Skeletal muscle tissue (tissue), 4 donors: ENCODE results near the gene CARD11. TPM values are rescaled to one million over a fixed set of nuclear protein-coding genes. Genes with fewer than 3 reads are reported as not detected.

Experiments
- H3K27ac ChIP-seq: one replicate; pipeline ENCODE4 v1.7.0; 2013; ENCODE audit warnings: mild to moderate bottlenecking, low read depth, low read length, inconsistent platforms
- H3K27me3 ChIP-seq, 3 donors: one replicate each; pipeline ENCODE4 v1.7.0; 2013; ENCODE audit warnings: low read length in 3 of 3; ENCODE audit not compliant: control insufficient read depth in 3 of 3, insufficient read depth in 3 of 3
- H3K36me3 ChIP-seq, 3 donors: one replicate each; pipeline ENCODE4 v1.7.0; 2013; ENCODE audit warnings: low read length in 3 of 3; ENCODE audit not compliant: control insufficient read depth in 3 of 3, insufficient read depth in 3 of 3
- H3K4me1 ChIP-seq, 3 donors: one replicate each; pipeline ENCODE4 v1.7.0; 2013; ENCODE audit warnings: low read length in 3 of 3, mild to moderate bottlenecking in 3 of 3; ENCODE audit not compliant: control insufficient read depth in 3 of 3, insufficient read depth in 3 of 3
- H3K4me3 ChIP-seq, 3 donors: one replicate each; pipeline ENCODE4 v1.7.0; 2013; ENCODE audit warnings: low read length in 3 of 3
- H3K9ac ChIP-seq, 3 donors: one replicate each; pipeline ENCODE4 v1.7.0; 2013; ENCODE audit warnings: low read length in 3 of 3, mild to moderate bottlenecking in 3 of 3, moderate library complexity in 2 of 3, low read depth in 1 of 3
- H3K9me3 ChIP-seq, 3 donors: one replicate each; pipeline ENCODE4 v1.7.0; 2013; ENCODE audit warnings: low read length in 3 of 3; ENCODE audit not compliant: control insufficient read depth in 3 of 3
- total RNA-seq: library from RNA; depleted of rRNA; stranded (reverse); fragments of >200 nt; gene quantifications from one replicate; pipeline ENCODE4 v1.2.3, GENCODE V29; 2014
- donor health status: Osteomylitis.

CARD11 gene
- total RNA-seq, 1 donor from 2014 or later: 1.0 TPM

GRCh38 chr7:2934984-2935740, 108.5 kb downstream of the CARD11 start:
- H3K27me3 ChIP-seq: peaks cover 38 to 74% (median 52%) of the 10 kb centered on the region in 3 donors
- H3K4me1 ChIP-seq: no peaks in the 10 kb centered on the region
- H3K9me3 ChIP-seq: no peaks in the 10 kb centered on the region
- H3K9ac ChIP-seq: no peak overlapping the region
- H3K4me3 ChIP-seq: no peak overlapping the region
- H3K36me3 ChIP-seq: no peaks in the 10 kb centered on the region
- H3K27ac ChIP-seq: no peak overlapping the region

GRCh38 chr7:2934211-2934731, 109.4 kb downstream of the CARD11 start:
- Histone ChIP-seq H3K36me3 (no peaks in the 10 kb centered on the region), H3K4me1 (no peaks in the 10 kb centered on the region), H3K9ac (no peak overlapping the region), H3K4me3 (no peak overlapping the region), H3K27me3 (peaks cover 45 to 75% (median 60%) of the 10 kb centered on the region in 3 donors), H3K9me3 (no peaks in the 10 kb centered on the region), H3K27ac (no peak overlapping the region)

- Histone ChIP-seq H3K9ac (no peak overlapping the region), H3K4me1 (peaks cover 0 to 4% (median 0%) of the 10 kb centered on the region in 3 donors), H3K4me3 (no peak overlapping the region), H3K9me3 (no peaks in the 10 kb centered on the region), H3K27me3 (peaks cover 53 to 73% (median 63%) of the 10 kb centered on the region in 3 donors), H3K36me3 (no peaks in the 10 kb centered on the region), H3K27ac (no peak overlapping the region)
Observed at GRCh38 chr7:2932402-2933251, 111.0 kb downstream of the CARD11 start.

GRCh38 chr7:2931034-2931415, 112.6 kb downstream of the CARD11 start:
- Histone ChIP-seq H3K27ac (no peak overlapping the region), H3K4me3 (no peak overlapping the region), H3K36me3 (no peaks in the 10 kb centered on the region), H3K9me3 (no peaks in the 10 kb centered on the region), H3K9ac (no peak overlapping the region), H3K4me1 (peaks cover 0 to 4% (median 0%) of the 10 kb centered on the region in 3 donors), H3K27me3 (peaks cover 51 to 72% (median 63%) of the 10 kb centered on the region in 3 donors)

DNA sequence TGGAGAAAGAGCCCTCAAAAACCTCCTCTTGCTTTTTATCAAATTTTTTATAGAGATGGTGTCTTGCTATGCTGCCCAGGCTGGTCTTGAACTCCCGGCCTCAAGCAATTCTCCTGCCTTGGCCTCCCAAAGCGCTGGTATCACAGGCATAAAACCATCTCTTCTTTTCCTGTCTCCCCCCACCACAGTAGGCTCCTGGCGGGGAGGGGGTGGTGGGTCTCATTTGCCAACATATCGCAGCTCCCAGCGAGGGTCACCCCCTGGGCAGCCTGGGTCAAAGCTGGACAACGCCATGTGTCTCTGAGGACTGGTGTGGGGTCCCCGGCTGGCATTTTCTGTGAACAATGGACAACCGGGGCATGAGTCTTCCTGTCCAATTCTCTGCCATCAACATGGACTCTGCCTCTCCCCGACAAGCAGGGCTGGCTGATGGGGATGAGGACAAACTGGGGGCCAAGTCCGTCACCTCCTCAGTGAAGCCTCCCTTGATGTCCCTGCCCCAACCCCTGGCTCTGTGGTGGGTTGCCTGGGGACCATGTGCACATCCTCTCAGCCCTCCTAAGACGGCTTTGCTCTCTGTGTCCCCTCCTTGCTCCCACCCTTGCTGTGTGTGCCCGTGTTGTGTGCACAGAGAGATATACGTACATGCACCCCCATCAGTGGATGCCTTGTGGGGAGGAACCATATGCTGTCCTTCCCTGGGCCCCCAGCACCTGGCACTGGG, 113.2 kb downstream of the CARD11 start:
- H3K27ac ChIP-seq: no peak overlapping the region
- no peak overlapping the region for H3K9ac ChIP-seq
- peaks cover 49 to 71% (median 64%) of the 10 kb centered on the region in 3 donors for H3K27me3 ChIP-seq
- no peaks in the 10 kb centered on the region for H3K36me3 ChIP-seq
- H3K9me3 ChIP-seq: no peaks in the 10 kb centered on the region
- peaks cover 0 to 4% (median 0%) of the 10 kb centered on the region in 3 donors for H3K4me1 ChIP-seq
- no peak overlapping the region for H3K4me3 ChIP-seq

- peaks cover 45 to 71% (median 55%) of the 10 kb centered on the region in 3 donors for H3K27me3 ChIP-seq
Observed at GRCh38 chr7:2929321-2930201, 114.1 kb downstream of the CARD11 start.

DNA sequence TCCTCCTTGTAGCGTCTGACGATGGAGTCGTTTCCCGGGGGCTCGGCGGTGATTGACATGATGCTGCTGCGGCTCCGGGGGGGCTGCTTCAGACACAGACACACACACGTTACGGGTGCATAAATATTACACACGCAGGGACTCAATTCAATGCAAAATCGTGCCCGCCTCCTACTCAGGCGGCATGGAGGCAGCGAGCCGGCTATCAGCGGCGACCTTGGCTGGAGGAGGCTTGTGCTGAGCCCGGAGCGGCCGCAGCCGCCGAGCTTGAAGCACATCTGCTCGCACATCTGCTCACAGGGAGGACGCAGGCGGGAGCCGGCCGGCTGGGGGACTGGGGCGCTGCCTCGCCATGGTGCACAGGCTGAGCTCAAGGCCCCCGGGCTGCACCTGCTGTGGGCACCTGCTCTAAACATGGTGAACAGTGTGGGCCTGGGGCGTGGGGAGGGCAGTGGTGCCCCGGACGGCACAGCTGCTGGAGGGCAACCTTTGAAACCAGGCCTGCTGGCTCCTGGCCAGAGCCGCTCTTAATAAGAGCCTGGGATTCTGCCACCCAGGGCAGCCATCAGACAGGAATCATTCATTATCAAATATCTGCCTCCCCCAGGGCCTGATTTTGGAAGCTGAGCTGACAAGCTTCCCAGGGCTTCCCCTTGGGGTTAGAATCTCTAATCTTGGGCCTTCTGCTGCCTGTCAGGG, 114.9 kb downstream of the CARD11 start:
- peaks cover 0 to 4% (median 0%) of the 10 kb centered on the region in 3 donors for H3K4me1 ChIP-seq
- no peak overlapping the region for H3K9ac ChIP-seq
- H3K9me3 ChIP-seq: no peaks in the 10 kb centered on the region
- H3K27ac ChIP-seq: no peak overlapping the region
- H3K27me3 ChIP-seq: peaks cover 41 to 69% (median 55%) of the 10 kb centered on the region in 3 donors
- no peak overlapping the region for H3K4me3 ChIP-seq
- H3K36me3 ChIP-seq: no peaks in the 10 kb centered on the region

More at GRCh38 chr7:2929321-2930201, 114.1 kb downstream of the CARD11 start:
- H3K36me3 ChIP-seq: no peaks in the 10 kb centered on the region
- peaks cover 0 to 4% (median 0%) of the 10 kb centered on the region in 3 donors for H3K4me1 ChIP-seq
- no peaks in the 10 kb centered on the region for H3K9me3 ChIP-seq
- no peak overlapping the region for H3K9ac ChIP-seq
- H3K4me3 ChIP-seq: no peak overlapping the region
- no peak overlapping the region for H3K27ac ChIP-seq

DNA sequence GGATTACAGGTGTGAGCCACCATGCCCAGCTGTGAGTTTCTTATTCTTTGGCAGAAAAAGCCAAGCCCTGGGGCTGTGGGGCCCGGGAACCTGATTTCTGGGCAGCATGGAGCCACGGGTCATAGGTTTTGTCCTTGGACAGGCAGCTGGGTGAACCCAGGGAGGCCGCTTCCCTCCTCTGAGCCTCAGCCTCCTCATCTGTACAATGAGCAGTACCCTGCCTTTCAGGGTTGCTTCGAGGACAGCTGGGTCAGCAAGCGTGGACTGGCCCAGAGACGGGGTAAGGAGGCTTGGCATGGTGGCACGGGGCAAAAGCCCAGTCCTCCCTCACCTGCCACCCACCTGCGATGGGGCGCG, 115.4 kb downstream of the CARD11 start:
- Histone ChIP-seq H3K27ac (no peak overlapping the region), H3K4me3 (no peak overlapping the region), H3K4me1 (peaks cover 0 to 4% (median 0%) of the 10 kb centered on the region in 3 donors), H3K9me3 (no peaks in the 10 kb centered on the region), H3K27me3 (peaks cover 41 to 71% (median 55%) of the 10 kb centered on the region in 3 donors), H3K36me3 (no peaks in the 10 kb centered on the region), H3K9ac (no peak overlapping the region)
